ENCODE data around the gene EML5. TPM values are rescaled to one million over a fixed set of nuclear protein-coding genes. Genes with fewer than 3 reads are reported as not detected.

Gene EML5
- total and polyA plus RNA-seq, 2 donors (not counting 3 experiments of a cell fraction or from before 2014, with no cell fraction given), result not detected

DNA sequence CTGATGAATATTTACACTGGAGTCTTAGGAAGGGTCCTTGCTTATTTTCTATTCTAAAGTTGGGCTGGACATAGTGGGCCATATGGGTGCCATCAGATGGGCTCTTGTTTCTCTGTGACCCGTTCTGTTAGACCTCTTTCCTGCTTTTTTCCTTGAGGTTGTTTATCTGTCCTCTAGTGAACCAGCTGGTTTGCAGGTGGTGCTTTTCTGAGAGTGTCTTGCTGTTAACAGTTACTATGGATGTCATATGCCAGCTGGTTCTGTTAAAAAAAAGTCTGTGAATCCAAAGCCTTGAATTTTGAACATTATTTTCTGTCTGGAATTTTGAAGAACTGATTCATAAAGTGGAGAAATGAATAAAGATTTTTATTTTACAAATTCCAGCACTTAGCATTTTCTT lies 200.7 kb downstream of the EML5 start:
- no peaks in the 10 kb centered on the region for H3K27me3 ChIP-seq (ENCODE audit: control insufficient read depth in 2 of 2, insufficient read depth in 2 of 2, low read length in 2 of 2)
- H3K4me1 ChIP-seq (ENCODE audit: control insufficient read depth, extremely low read depth, insufficient read depth, low read length), result no peaks in the 10 kb centered on the region
- H2AFZ ChIP-seq (ENCODE audit: low read depth, low read length), result no peak overlapping the region
- H3K79me2 ChIP-seq (ENCODE audit: control insufficient read depth, insufficient read depth, low read length), result no peaks in the 10 kb centered on the region
- intact Hi-C loops (cut with micrococcal nuclease) (no loop called here), dilution Hi-C loops (cut with MboI; ENCODE audit: extremely low pct_ligation_motif_present, low sequenced_read_pairs) (no loop called here)
- DNase-seq (ENCODE audit: low read depth, low spot score) (peak; percentile 6), FAIRE-seq (no peak)
- H3K9me1 ChIP-seq (replicated peaks; ENCODE audit: control insufficient read depth, extremely low read depth, insufficient read depth, low read length), result no peaks in the 10 kb centered on the region
- no peak overlapping the region for H3K9ac ChIP-seq (replicated peaks; ENCODE audit: extremely low read depth, insufficient read depth, low read length)
- H3K9me3 ChIP-seq (replicated peaks; ENCODE audit: control insufficient read depth, insufficient read depth, low read length), result no peaks in the 10 kb centered on the region
- H3K27ac ChIP-seq (ENCODE audit: insufficient read depth, low read depth, low read length), result no peak overlapping the region
- peaks cover 6 to 10% of the 10 kb centered on the region in 2 experiments for H3K36me3 ChIP-seq (ENCODE audit: control insufficient read depth in 2 of 2, extremely low read depth in 1 of 2, insufficient read depth in 2 of 2, low read length in 2 of 2)
- ChIA-PET POLR2A (no interaction called here), CTCF (no interaction called here)
- H3K4me3 ChIP-seq (replicated peaks in 1 of 3; ENCODE audit: insufficient read depth in 1 of 3, low read depth in 1 of 3, low read length in 3 of 3), result no peak overlapping the region
- BruUV-seq (replicated peaks), result no TSS peak
- no peak overlapping the region for H3K4me2 ChIP-seq (ENCODE audit: insufficient read depth, low read length)
- TF ChIP-seq GATA2 (IDR thresholded peaks at IDR 0.05; ENCODE audit: insufficient read depth, insufficient read length, low read depth, low read length) (no peak), JUN (IDR thresholded peaks at IDR 0.05; ENCODE audit: borderline replicate concordance, insufficient read depth, insufficient read length, low read depth) (no peak), MYC (IDR thresholded peaks at IDR 0.05; ENCODE audit: low read depth, low read length) (no peak), FOS (IDR thresholded peaks at IDR 0.05; ENCODE audit: borderline replicate concordance, insufficient read depth, low read length) (no peak)
- H4K20me1 ChIP-seq (replicated peaks; ENCODE audit: control insufficient read depth, extremely low read depth, insufficient read depth, low read length), result no peaks in the 10 kb centered on the region

GRCh38 chr14:88590173-88590572 lies 202.6 kb downstream of the EML5 start:
- Histone ChIP-seq H3K79me2 (ENCODE audit: control insufficient read depth, insufficient read depth, low read length) (no peaks in the 10 kb centered on the region), H3K9me3 (replicated peaks; ENCODE audit: control insufficient read depth, insufficient read depth, low read length) (no peaks in the 10 kb centered on the region), H3K4me2 (ENCODE audit: insufficient read depth, low read length) (no peak overlapping the region), H3K4me1 (ENCODE audit: control insufficient read depth, extremely low read depth, insufficient read depth, low read length) (no peaks in the 10 kb centered on the region), H3K9me1 (replicated peaks; ENCODE audit: control insufficient read depth, extremely low read depth, insufficient read depth, low read length) (no peaks in the 10 kb centered on the region), H4K20me1 (replicated peaks; ENCODE audit: control insufficient read depth, extremely low read depth, insufficient read depth, low read length) (no peaks in the 10 kb centered on the region), H3K4me3 (replicated peaks in 1 of 3; ENCODE audit: insufficient read depth in 1 of 3, low read depth in 1 of 3, low read length in 3 of 3) (no peak overlapping the region), H3K36me3 (ENCODE audit: control insufficient read depth in 2 of 2, extremely low read depth in 1 of 2, insufficient read depth in 2 of 2, low read length in 2 of 2) (peaks cover 6 to 12% of the 10 kb centered on the region in 2 experiments), H3K27me3 (ENCODE audit: control insufficient read depth in 2 of 2, insufficient read depth in 2 of 2, low read length in 2 of 2) (no peaks in the 10 kb centered on the region), H3K27ac (ENCODE audit: insufficient read depth, low read depth, low read length) (no peak overlapping the region), H3K9ac (replicated peaks; ENCODE audit: extremely low read depth, insufficient read depth, low read length) (no peak overlapping the region), H2AFZ (ENCODE audit: low read depth, low read length) (no peak overlapping the region)
- ChIA-PET POLR2A (no interaction called here), CTCF (interaction anchor here (1.0 kb wide), 1 partner anchor 14 kb away, joined by 3 read pairs; no protein-coding TSS in a partner anchor)
- intact Hi-C loops (cut with micrococcal nuclease) (no loop called here), dilution Hi-C loops (cut with MboI; ENCODE audit: extremely low pct_ligation_motif_present, low sequenced_read_pairs) (no loop called here)
- no peak for TF ChIP-seq MYC (IDR thresholded peaks at IDR 0.05; ENCODE audit: low read depth, low read length)
- TF ChIP-seq FOS (IDR thresholded peaks at IDR 0.05; ENCODE audit: borderline replicate concordance, insufficient read depth, low read length), result no peak
- TF ChIP-seq, protein P1, sequence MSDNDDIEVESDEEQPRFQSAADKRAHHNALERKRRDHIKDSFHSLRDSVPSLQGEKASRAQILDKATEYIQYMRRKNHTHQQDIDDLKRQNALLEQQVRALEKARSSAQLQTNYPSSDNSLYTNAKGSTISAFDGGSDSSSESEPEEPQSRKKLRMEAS (IDR thresholded peaks at IDR 0.05; ENCODE audit: insufficient read depth, insufficient read length), result no peak
- no peak for TF ChIP-seq JUN (IDR thresholded peaks at IDR 0.05; ENCODE audit: borderline replicate concordance, insufficient read depth, insufficient read length, low read depth)
- TF ChIP-seq EZH2 (IDR thresholded peaks at IDR 0.05; ENCODE audit: borderline replicate concordance, low read depth, low read length, severe bottlenecking), result no peak
- no peak for TF ChIP-seq GATA2 (IDR thresholded peaks at IDR 0.05; ENCODE audit: insufficient read depth, insufficient read length, low read depth, low read length)
- no peak for TF ChIP-seq CTCF (IDR thresholded peaks at IDR 0.05; ENCODE audit: extremely low read depth in 1 of 2, insufficient read depth in 1 of 2, low read depth in 1 of 2, low read length in 2 of 2)
- TF ChIP-seq POLR2A (IDR thresholded peaks at IDR 0.05; ENCODE audit: low read depth, low read length), result no peak
- no peak for TF ChIP-seq POLR2AphosphoS5 (IDR thresholded peaks at IDR 0.05; ENCODE audit: insufficient read depth, low read depth, low read length)
- no TSS peak for BruUV-seq (replicated peaks)
- DNase-seq (ENCODE audit: low read depth, low spot score) (no peak), FAIRE-seq (no peak)

Measured in endothelial cell of umbilical vein (primary cell).